ENCODE measurements around the gene SCNN1G. TPM values are rescaled to one million over a fixed set of nuclear protein-coding genes. Genes with fewer than 3 reads are reported as not detected.

Gene SCNN1G
- polyA plus RNA-seq, 1 experiment: not detected

DNA sequence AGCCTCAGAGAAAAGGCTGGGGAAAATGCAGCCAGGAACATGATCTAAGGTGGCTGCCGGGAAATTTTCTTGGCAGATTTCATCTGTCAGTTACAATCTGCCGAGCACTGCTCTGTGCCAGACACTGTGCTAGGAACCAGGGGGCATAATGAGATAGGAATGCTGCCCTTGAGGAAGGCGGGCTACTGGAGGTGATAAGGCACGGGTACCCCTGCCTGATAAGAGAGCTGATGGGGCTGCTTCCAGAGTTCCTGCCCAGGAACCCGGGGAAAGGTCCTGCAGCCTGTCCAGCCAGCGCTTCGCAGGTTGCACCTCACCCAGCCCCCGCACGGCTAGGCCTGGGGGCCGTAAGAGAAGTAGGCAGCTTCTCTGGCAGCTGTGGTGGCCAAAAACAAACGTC lies 3.1 kb downstream of the SCNN1G start:
- CTCF ChIA-PET: interaction anchor here (15.0 kb wide), 1 partner anchor 250 kb away, joined by 292 read pairs; no protein-coding TSS in a partner anchor
- POLR2A ChIA-PET: no interaction called here
- TF ChIP-seq CTCF (IDR thresholded peaks at IDR 0.05; ENCODE audit: insufficient read depth, low read depth, low read length): no peak
- Histone ChIP-seq H3K36me3 (ENCODE audit: control insufficient read depth, insufficient read depth, low read length) (no peaks in the 10 kb centered on the region), H3K27me3 (ENCODE audit: control insufficient read depth, insufficient read depth, low read length) (peaks cover 21% of the 10 kb centered on the region), H3K4me3 (ENCODE audit: low read depth, low read length) (no peak overlapping the region)
- no peak for DNase-seq (ENCODE audit: low read depth)

- peaks cover 21% of the 10 kb centered on the region for H3K27me3 ChIP-seq (ENCODE audit: control insufficient read depth, insufficient read depth, low read length)
- H3K4me3 ChIP-seq (ENCODE audit: low read depth, low read length): no peak overlapping the region
- no peak for DNase-seq (ENCODE audit: low read depth)
- ChIA-PET CTCF (interaction anchor here (15.0 kb wide), 1 partner anchor 249 kb away, joined by 292 read pairs; no protein-coding TSS in a partner anchor), POLR2A (no interaction called here)
- no peak for TF ChIP-seq CTCF (IDR thresholded peaks at IDR 0.05; ENCODE audit: insufficient read depth, low read depth, low read length)
- no peaks in the 10 kb centered on the region for H3K36me3 ChIP-seq (ENCODE audit: control insufficient read depth, insufficient read depth, low read length)
These were observed 3.6 kb downstream of the SCNN1G start for GRCh38 chr16:23186171-23186570.

DNA sequence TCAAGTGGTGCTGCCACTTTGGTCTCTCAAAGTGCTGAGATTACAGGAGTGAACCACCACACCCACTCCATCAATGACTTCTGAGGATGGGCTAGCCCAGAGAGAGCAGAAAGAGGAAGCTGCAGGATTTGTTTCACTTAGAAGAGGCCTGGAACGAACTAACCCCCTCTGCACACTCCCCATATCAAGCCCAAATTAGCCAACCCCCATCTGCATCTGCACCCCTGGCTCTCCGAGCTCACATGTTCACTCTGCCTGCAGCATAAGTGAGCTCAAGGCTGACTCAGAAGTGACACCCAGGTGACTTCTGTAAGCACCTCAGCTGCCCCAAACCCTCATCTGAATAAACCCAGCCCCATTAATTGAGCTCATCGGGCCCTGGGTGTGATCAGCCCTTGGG lies 4.8 kb downstream of the SCNN1G start:
- CTCF ChIA-PET: interaction anchor here (15.0 kb wide), 1 partner anchor 248 kb away, joined by 292 read pairs; no protein-coding TSS in a partner anchor
- no peaks in the 10 kb centered on the region for H3K36me3 ChIP-seq (ENCODE audit: control insufficient read depth, insufficient read depth, low read length)
- TF ChIP-seq CTCF (IDR thresholded peaks at IDR 0.05; ENCODE audit: insufficient read depth, low read depth, low read length): no peak
- no peak overlapping the region for H3K4me3 ChIP-seq (ENCODE audit: low read depth, low read length)
- DNase-seq (ENCODE audit: low read depth): no peak
- POLR2A ChIA-PET: no interaction called here
- peaks cover 21% of the 10 kb centered on the region for H3K27me3 ChIP-seq (ENCODE audit: control insufficient read depth, insufficient read depth, low read length)

DNA sequence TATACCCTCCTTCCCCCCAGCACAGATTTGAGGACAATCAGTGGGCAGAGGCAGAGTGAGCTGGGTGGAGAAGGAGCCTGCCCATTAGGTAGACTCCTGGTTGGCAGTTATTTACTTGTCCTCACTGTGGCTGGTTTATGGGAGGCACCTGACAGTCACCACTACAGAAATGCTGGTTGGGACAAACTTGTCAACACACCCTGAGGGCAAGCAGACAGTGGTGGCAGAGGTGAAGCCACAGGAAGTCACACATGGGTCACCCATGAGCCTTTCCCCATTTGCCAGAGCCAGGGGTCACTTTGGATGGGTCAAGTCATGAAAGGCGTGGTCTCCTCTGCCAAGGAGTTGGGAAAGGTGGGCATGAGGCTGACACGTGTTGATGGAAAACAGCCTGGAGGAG lies 6.4 kb downstream of the SCNN1G start:
- ChIA-PET POLR2A (no interaction called here), CTCF (no interaction called here)
- no peak for TF ChIP-seq CTCF (IDR thresholded peaks at IDR 0.05; ENCODE audit: insufficient read depth, low read depth, low read length)
- no peak for DNase-seq (ENCODE audit: low read depth)
- H3K36me3 ChIP-seq (ENCODE audit: control insufficient read depth, insufficient read depth, low read length): no peaks in the 10 kb centered on the region
- peaks cover 9% of the 10 kb centered on the region for H3K27me3 ChIP-seq (ENCODE audit: control insufficient read depth, insufficient read depth, low read length)
- no peak overlapping the region for H3K4me3 ChIP-seq (ENCODE audit: low read depth, low read length)

DNA sequence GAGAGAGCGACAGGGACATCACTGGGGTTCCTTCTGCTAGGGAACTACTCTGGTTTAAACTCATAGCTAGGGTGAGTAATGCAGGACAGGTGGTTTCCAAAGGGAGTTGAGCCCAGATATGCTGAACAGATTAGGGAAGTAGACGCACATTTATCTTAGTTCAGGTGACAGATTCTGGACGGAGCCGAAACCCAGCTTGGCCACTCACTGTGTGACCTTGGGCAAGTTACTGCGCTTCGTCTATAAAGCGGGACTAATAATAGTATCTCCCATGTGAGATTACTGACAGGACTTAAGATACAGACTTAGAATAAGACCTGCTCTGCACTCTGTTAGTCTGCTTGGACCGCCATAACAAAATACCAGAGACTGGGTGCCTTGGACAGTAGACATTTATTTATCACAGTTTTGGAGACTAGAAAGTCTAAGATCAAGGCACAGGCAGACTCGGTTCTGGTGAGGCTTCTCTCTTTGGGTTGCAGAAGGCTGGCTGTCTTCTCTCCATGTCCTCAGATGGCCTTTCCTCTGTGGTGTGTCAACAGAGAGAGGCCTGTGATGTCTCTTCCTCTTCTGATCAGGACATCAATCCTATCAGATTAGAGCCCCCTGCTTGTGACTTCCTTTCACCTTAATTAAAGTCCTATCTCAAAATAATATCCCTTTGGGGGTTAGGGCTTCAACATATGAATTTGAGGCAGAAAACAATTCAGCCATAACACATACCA lies 12.1 kb downstream of the SCNN1G start:
- no peak for TF ChIP-seq CTCF (IDR thresholded peaks at IDR 0.05; ENCODE audit: insufficient read depth, low read depth, low read length)
- ChIA-PET CTCF (no interaction called here), POLR2A (no interaction called here)
- Histone ChIP-seq H3K4me3 (ENCODE audit: low read depth, low read length) (no peak overlapping the region), H3K27me3 (ENCODE audit: control insufficient read depth, insufficient read depth, low read length) (no peaks in the 10 kb centered on the region; the same call in 1 of the 2 replicates), H3K36me3 (ENCODE audit: control insufficient read depth, insufficient read depth, low read length) (no peaks in the 10 kb centered on the region)
- DNase-seq (ENCODE audit: low read depth): no peak
